Measurements from ENCODE around the gene DUSP15. TPM values are rescaled to one million over a fixed set of nuclear protein-coding genes. Genes with fewer than 3 reads are reported as not detected.

DUSP15 gene
- total and polyA plus RNA-seq, 9 of the 15 experiments (the other 6 are each of a cell fraction or from before 2014, with no cell fraction given): 0.34 TPM; not detected in 8

DNA sequence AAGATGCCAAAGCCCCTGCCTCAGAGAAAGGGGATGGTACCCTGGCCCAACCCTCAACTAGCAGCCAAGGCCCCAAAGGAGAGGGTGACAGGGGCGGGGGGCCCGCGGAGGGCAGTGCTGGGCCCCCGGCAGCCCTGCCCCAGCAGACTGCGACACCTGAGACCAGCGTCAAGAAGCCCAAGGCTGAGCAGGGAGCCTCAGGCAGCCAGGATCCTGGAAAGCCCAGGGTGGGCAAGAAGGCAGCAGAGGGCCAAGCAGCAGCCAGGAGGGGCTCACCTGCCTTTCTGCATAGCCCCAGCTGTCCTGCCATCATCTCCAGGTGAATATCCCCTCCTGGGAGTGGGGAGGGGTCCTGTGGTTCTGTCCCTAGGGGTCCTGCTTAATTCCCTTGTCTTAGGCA lies 50.1 kb downstream of the DUSP15 start (continued):
- TF ChIP-seq, protein P1, sequence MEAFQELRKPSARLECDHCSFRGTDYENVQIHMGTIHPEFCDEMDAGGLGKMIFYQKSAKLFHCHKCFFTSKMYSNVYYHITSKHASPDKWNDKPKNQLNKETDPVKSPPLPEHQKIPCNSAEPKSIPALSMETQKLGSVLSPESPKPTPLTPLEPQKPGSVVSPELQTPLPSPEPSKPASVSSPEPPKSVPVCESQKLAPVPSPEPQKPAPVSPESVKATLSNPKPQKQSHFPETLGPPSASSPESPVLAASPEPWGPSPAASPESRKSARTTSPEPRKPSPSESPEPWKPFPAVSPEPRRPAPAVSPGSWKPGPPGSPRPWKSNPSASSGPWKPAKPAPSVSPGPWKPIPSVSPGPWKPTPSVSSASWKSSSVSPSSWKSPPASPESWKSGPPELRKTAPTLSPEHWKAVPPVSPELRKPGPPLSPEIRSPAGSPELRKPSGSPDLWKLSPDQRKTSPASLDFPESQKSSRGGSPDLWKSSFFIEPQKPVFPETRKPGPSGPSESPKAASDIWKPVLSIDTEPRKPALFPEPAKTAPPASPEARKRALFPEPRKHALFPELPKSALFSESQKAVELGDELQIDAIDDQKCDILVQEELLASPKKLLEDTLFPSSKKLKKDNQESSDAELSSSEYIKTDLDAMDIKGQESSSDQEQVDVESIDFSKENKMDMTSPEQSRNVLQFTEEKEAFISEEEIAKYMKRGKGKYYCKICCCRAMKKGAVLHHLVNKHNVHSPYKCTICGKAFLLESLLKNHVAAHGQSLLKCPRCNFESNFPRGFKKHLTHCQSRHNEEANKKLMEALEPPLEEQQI (IDR thresholded peaks at IDR 0.05): no peak
- no peak for TF ChIP-seq HSF4 (CRISPR knock-in tag; IDR thresholded peaks at IDR 0.05; ENCODE audit: borderline replicate concordance)

DNA sequence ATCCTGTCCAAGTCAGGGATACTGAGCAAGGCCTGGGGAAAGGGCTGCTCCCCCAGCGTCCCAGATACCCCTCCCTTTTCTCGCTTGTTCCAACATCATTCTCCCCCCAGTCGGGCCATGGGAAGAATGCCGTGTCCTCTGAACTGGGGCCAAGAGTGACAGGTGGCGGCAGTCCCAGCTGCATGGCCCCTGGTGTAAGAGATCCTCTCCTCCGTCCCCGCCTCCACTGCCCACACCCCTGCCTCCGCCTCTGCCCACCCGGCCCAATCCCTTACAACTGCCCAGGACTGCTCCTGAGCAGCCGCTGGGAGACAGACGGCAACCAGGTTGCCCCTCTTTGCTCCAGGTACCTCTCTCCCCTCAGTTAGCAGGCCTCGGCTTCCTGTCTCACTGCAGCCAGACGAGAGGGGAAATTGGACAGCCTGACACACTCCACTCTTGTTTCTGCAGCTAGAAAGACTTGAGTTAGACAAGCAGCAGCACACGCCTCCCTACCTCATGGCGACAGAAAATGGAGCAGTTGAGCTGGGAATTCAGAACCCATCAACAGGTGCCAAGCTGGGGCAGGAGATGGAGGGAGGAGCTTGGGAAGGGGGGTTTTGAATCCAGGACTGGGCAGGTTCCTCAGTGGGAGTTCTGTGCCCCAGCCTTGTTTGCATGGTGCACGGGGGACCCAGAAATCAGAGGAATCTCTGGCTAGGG lies 51.1 kb downstream of the DUSP15 start, which contains the start of gene MYLK2:
MYLK2 (plus strand) TSS at position 274 of the 702 bp plus-strand sequence; CDS start at position 499, 225 bp downstream.
- Histone ChIP-seq H3K36me3 (ENCODE audit: control insufficient read depth, insufficient read depth, low read length) (no peaks in the 10 kb centered on the region), H3K4me3 (no peak within 1 kb of the TSS), H3K27me3 (ENCODE audit: control insufficient read depth in 2 of 2, insufficient read depth in 2 of 2, low read length in 2 of 2) (no peaks in the 10 kb centered on the region), H3K9ac (ENCODE audit: insufficient read depth in 1 of 2, low read depth in 2 of 2, low read length in 2 of 2) (no peak within 1 kb of the TSS), H3K9me3 (replicated peaks; ENCODE audit: control insufficient read depth, insufficient read depth, low read depth, low read length) (no peaks in the 10 kb centered on the region), H3K4me1 (replicated peaks in 1 of 2; ENCODE audit: control insufficient read depth in 2 of 2, insufficient read depth in 2 of 2, low read length in 2 of 2) (peaks cover 0 to 10% of the 10 kb centered on the region in 2 experiments; a peak in 3 of 5 replicates), H3K9me1 (ENCODE audit: control insufficient read depth, insufficient read depth, low read length) (no peaks in the 10 kb centered on the region), H3K79me2 (ENCODE audit: control insufficient read depth, insufficient read depth, low read length) (no peaks in the 10 kb centered on the region), H2AFZ (ENCODE audit: low read depth, low read length) (no peak within 1 kb of the TSS), H3K27ac (ENCODE audit: extremely low read depth, low read depth, low read length) (no peak within 1 kb of the TSS), H4K20me1 (replicated peaks; ENCODE audit: control insufficient read depth, insufficient read depth, low read length) (peaks cover 5% of the 10 kb centered on the region), H3K4me2 (ENCODE audit: insufficient read depth, low read length) (no peak within 1 kb of the TSS)
- WGBS (ENCODE audit: insufficient coverage, low coverage, missing lambda C conversion rate): 13% methylated on average over 13 of the region's 16 CpGs
- in situ Hi-C loops (cut with MboI): no loop called here
- intact Hi-C loops (cut with micrococcal nuclease): no loop called here
- no TSS peak for BruUV-seq (replicated peaks)
- ATAC-seq (no peak), DNase-seq (ENCODE audit: extremely low read depth in 1 of 4, low spot score in 3 of 4) (no peak), FAIRE-seq (no peak)
- ChIA-PET POLR2A (interaction anchor here (0.6 to 2.1 kb wide), 3 partner anchors 10 to 23 kb away, joined by 3 to 9 read pairs (median 3); no protein-coding TSS in a partner anchor), CTCF (ENCODE audit: low intra/inter-chr PET ratio) (interaction anchor here (0.5 kb wide), 1 partner anchor 32 kb away, joined by 3 read pairs; no protein-coding TSS in a partner anchor)
- no peak for TF ChIP-seq TEAD2 (tag; IDR thresholded peaks at IDR 0.05)
- TF ChIP-seq, protein P2, sequence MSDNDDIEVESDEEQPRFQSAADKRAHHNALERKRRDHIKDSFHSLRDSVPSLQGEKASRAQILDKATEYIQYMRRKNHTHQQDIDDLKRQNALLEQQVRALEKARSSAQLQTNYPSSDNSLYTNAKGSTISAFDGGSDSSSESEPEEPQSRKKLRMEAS (CRISPR knock-in tag; IDR thresholded peaks at IDR 0.05): no peak
- no peak for TF ChIP-seq MXI1 (IDR thresholded peaks at IDR 0.05; ENCODE audit: low read depth, low read length)
- TF ChIP-seq ZNF12 (CRISPR knock-in tag; IDR thresholded peaks at IDR 0.05): no peak
- no peak for TF ChIP-seq HEY1 (CRISPR knock-in tag; IDR thresholded peaks at IDR 0.05; ENCODE audit: borderline replicate concordance)
- TF ChIP-seq EP400 (IDR thresholded peaks at IDR 0.05): no peak
- no peak for TF ChIP-seq FOXM1 (IDR thresholded peaks at IDR 0.05; ENCODE audit: low read depth)
- no peak for TF ChIP-seq FOXM1 (CRISPR knock-in tag; IDR thresholded peaks at IDR 0.05; ENCODE audit: low read depth)
